Karpas-422 (cell line): ENCODE results near the gene CCDC91. TPM values are rescaled to one million over a fixed set of nuclear protein-coding genes. Genes with fewer than 3 reads are reported as not detected.

Experiments used
- DNase-seq: peaks from one replicate; pipeline ENCODE4 v3.0.0-alpha.2; 2015
- H2AFZ ChIP-seq: fragments of 200-600 bp; sonication (generic); 2 replicates; pipeline ENCODE4 v1.6.1; 2014; ENCODE audit warnings: antibody characterized with exemption, low read length, mixed read lengths
- H3K27ac ChIP-seq: fragments of 200-600 bp; sonication (generic); 2 replicates; pipeline ENCODE4 v1.5.1; 2014; ENCODE audit warnings: mild to moderate bottlenecking, low read length, moderate library complexity
- H3K27me3 ChIP-seq: fragments of 200-600 bp; sonication (generic); 2 replicates; pipeline ENCODE4 v1.6.1; 2014; ENCODE audit warnings: low read length, mixed read lengths
- H3K36me3 ChIP-seq: fragments of 200-600 bp; sonication (generic); 2 replicates; pipeline ENCODE4 v1.6.1; 2014; ENCODE audit warnings: low read length, mixed read lengths; ENCODE audit not compliant: insufficient read depth
- H3K4me1 ChIP-seq: fragments of 200-600 bp; sonication (generic); 2 replicates; pipeline ENCODE4 v1.6.1; 2014; ENCODE audit warnings: mild to moderate bottlenecking, low read length, mixed read lengths
- H3K4me2 ChIP-seq: fragments of 200-600 bp; sonication (generic); 2 replicates; pipeline ENCODE4 v1.6.1; 2014; ENCODE audit warnings: low read length, low read depth, mild to moderate bottlenecking; ENCODE audit not compliant: poor library complexity, severe bottlenecking
- H3K4me3 ChIP-seq: fragments of 200-600 bp; sonication (generic); 2 replicates; pipeline ENCODE4 v1.5.1; 2014; ENCODE audit warnings: mild to moderate bottlenecking, antibody characterized with exemption, low read length, mixed read lengths
- H3K79me2 ChIP-seq: fragments of 200-600 bp; sonication (generic); 2 replicates; pipeline ENCODE4 v1.6.1; 2014; ENCODE audit warnings: mild to moderate bottlenecking, low read length, mixed read lengths
- H3K9ac ChIP-seq: fragments of 200-600 bp; sonication (generic); 2 replicates; pipeline ENCODE4 v1.6.0; 2014; ENCODE audit warnings: low read length
- H3K9me2 ChIP-seq: fragments of 200-600 bp; sonication (generic), shearing (Covaris generic); replicated peaks from 2 replicates; pipeline ENCODE4 v1.6.0; 2014; ENCODE audit warnings: mild to moderate bottlenecking, low read length, moderate library complexity; ENCODE audit not compliant: insufficient read depth
- H3K9me3 ChIP-seq: fragments of 300-700, 200-600 bp; sonication (generic); 2 replicates; pipeline ENCODE4 v1.6.1; 2014; ENCODE audit warnings: low read length, mixed read lengths
- H4K20me1 ChIP-seq: fragments of 200-600 bp; sonication (generic); 2 replicates; pipeline ENCODE4 v1.6.1; 2014; ENCODE audit warnings: mild to moderate bottlenecking, antibody characterized with exemption, low read length, low read depth; ENCODE audit not compliant: insufficient read depth
- total RNA-seq: library from RNA; depleted of rRNA; stranded (reverse); fragments of >200 nt; shearing (Covaris generic); gene quantifications from 2 replicates; pipeline ENCODE4 v1.2.3, GENCODE V29; 2014; ENCODE audit warnings: low replicate concordance

The CCDC91 gene
- total RNA-seq, 1 experiment from 2014 or later = 115 TPM

DNA sequence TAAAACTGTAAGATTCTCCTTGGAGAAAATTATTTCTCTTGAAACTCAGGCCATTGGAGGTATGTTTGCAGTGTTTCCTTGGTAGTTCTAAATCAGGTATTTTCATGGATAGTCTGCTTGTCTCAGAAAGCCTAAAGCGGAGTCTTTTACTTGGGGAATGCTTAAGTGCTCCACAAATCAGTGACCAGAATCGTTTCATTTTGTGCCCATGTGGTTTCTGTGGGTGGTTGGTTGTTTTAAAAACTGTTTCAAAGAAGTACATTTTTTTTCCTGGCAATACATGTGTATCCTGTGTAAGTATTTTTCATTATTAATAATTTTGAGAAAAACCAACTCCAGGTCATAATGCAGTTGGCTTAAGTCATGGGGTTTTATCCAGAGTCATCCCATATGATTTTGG is 33.6 kb downstream of the CCDC91 start:
- no peak overlapping the region for H2AFZ ChIP-seq
- H4K20me1 ChIP-seq = no peaks in the 10 kb centered on the region
- no peaks in the 10 kb centered on the region for H3K9me2 ChIP-seq
- H3K9ac ChIP-seq = no peak overlapping the region
- no peak overlapping the region for H3K4me3 ChIP-seq
- peaks cover 87% of the 10 kb centered on the region for H3K79me2 ChIP-seq
- peaks cover 43% of the 10 kb centered on the region for H3K4me1 ChIP-seq
- peaks cover 1% of the 10 kb centered on the region; the same call in 1 of the 2 replicates for H3K9me3 ChIP-seq
- H3K4me2 ChIP-seq = peak overlapping the region; percentile 70
- no peaks in the 10 kb centered on the region for H3K27me3 ChIP-seq
- H3K36me3 ChIP-seq = no peaks in the 10 kb centered on the region
- no peak for DNase-seq
- no peak overlapping the region for H3K27ac ChIP-seq

DNA sequence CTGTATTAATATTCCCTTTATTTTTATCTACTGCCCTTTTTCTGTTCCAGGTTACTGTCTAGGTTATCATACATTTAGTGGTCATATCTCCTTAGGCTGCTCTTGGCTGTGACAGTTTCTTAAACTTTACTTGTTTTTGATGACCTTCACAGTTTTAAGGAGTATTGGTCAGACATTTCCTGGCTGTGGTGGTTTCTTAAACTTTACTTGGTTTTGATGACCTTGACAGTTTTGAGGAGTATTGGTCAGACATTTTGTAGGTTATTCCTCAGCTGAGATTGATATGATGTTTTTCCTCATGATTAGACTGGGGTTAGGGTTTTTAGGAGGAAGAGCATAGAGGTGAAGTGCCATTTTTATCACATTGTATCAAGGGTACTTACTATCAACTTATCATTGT is 36.4 kb downstream of the CCDC91 start:
- H3K36me3 ChIP-seq = 0 out of 2 replicates have a peak, but pooled peaks cover 3% of the 10 kb centered on the region
- H3K4me3 ChIP-seq = no peak overlapping the region
- H3K9me2 ChIP-seq = no peaks in the 10 kb centered on the region
- H3K27ac ChIP-seq = no peak overlapping the region
- no peak overlapping the region for H3K9ac ChIP-seq
- H3K9me3 ChIP-seq = no peaks in the 10 kb centered on the region
- no peak for DNase-seq
- H3K4me1 ChIP-seq = peaks cover 38% of the 10 kb centered on the region
- H2AFZ ChIP-seq = no peak overlapping the region
- no peak overlapping the region for H3K4me2 ChIP-seq
- peaks cover 90% of the 10 kb centered on the region for H3K79me2 ChIP-seq
- H4K20me1 ChIP-seq = no peaks in the 10 kb centered on the region
- no peaks in the 10 kb centered on the region for H3K27me3 ChIP-seq

DNA sequence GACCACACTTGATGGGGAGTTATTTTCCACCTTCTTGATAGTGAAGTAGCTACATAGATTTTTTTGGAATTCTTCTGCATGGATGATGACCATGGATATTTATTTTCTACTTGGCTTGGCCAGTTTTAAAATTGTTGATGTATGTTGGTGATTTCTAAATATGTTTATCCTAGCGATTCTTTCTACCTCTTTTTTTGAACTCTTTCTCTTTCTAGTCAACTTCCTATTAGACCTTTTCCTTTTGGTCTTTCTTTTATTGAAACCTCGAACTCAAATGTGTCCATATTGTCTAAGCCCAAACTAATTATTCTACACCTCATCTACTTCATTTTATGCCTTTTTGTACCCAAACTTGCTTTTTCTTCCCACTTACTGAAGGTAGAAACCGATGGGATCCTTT is 37.0 kb downstream of the CCDC91 start:
- Histone ChIP-seq H3K9ac (no peak overlapping the region), H3K79me2 (peaks cover 91% of the 10 kb centered on the region), H3K36me3 (0 out of 2 replicates have a peak, but pooled peaks cover 3% of the 10 kb centered on the region)

DNA sequence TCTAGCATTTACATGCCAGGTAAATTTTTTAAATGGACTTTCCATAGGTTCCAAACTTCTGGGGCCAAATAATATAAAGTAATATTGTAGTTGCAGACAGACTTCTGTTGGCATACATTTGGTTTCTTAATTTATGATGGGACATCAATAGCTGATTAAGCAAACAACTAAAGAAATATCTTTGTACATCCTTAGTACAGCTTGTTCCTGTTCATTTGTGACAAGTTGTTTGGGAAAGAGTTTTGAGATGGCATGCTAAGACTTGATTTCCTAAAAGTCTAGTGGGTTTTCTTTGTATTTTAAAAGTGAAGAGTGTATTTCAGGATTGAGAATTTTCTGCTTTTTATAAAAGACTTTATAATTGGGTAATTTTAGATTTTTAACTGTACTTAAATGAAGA is 41.0 kb downstream of the CCDC91 start:
- H3K36me3 ChIP-seq = 0 out of 2 replicates have a peak, but pooled peaks cover 3% of the 10 kb centered on the region

More for the DNA sequence above, 37.0 kb downstream of the CCDC91 start:
- Histone ChIP-seq H4K20me1 (no peaks in the 10 kb centered on the region), H3K9me3 (no peaks in the 10 kb centered on the region), H3K4me2 (no peak overlapping the region), H3K4me3 (no peak overlapping the region), H3K9me2 (no peaks in the 10 kb centered on the region), H2AFZ (no peak overlapping the region), H3K27me3 (no peaks in the 10 kb centered on the region), H3K27ac (no peak overlapping the region), H3K4me1 (peaks cover 33% of the 10 kb centered on the region)
- no peak for DNase-seq

GRCh38 chr12:28232211-28232928 is 42.1 kb downstream of the CCDC91 start:
- H3K79me2 ChIP-seq = peaks cover 87% of the 10 kb centered on the region

More for the DNA sequence above, 41.0 kb downstream of the CCDC91 start:
- Histone ChIP-seq H3K9me2 (no peaks in the 10 kb centered on the region), H3K4me2 (no peak overlapping the region), H3K9ac (no peak overlapping the region), H3K27ac (no peak overlapping the region), H3K4me3 (no peak overlapping the region), H3K27me3 (no peaks in the 10 kb centered on the region), H4K20me1 (no peaks in the 10 kb centered on the region), H2AFZ (no peak overlapping the region), H3K9me3 (no peaks in the 10 kb centered on the region), H3K4me1 (peaks cover 9% of the 10 kb centered on the region), H3K79me2 (peaks cover 88% of the 10 kb centered on the region)
- DNase-seq = no peak

DNA sequence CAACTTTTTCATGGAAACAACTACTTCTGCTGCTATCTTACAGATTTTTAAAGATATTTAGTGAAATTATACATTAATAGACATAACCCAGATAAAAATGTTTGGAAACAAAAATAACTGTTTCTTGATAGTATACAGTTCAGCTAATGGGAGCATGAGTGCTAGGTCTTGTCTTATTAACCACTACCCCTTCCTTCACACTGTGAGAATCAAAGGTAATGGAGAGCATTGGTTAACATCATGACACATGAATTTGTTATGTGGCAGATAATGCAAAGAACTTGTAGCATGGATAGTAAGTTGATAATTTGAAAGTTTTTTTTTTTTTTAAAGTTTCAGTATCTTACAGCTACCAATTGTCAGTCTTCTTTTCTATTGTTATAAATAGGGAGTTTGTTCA is 44.2 kb downstream of the CCDC91 start:
- Histone ChIP-seq H3K4me3 (no peak overlapping the region), H3K4me2 (no peak overlapping the region), H3K9me2 (no peaks in the 10 kb centered on the region), H3K27ac (no peak overlapping the region), H4K20me1 (no peaks in the 10 kb centered on the region), H3K36me3 (0 out of 2 replicates have a peak, but pooled peaks cover 3% of the 10 kb centered on the region), H3K4me1 (peaks cover 5% of the 10 kb centered on the region), H3K9ac (no peak overlapping the region), H3K27me3 (no peaks in the 10 kb centered on the region), H3K9me3 (no peaks in the 10 kb centered on the region), H3K79me2 (peaks cover 72% of the 10 kb centered on the region), H2AFZ (no peak overlapping the region)
- DNase-seq = no peak

More at GRCh38 chr12:28232211-28232928, 42.1 kb downstream of the CCDC91 start:
- H3K4me2 ChIP-seq = no peak overlapping the region
- H3K9me3 ChIP-seq = no peaks in the 10 kb centered on the region
- H3K27ac ChIP-seq = no peak overlapping the region
- no peak overlapping the region for H3K4me3 ChIP-seq
- H3K36me3 ChIP-seq = 0 out of 2 replicates have a peak, but pooled peaks cover 3% of the 10 kb centered on the region
- no peaks in the 10 kb centered on the region for H3K9me2 ChIP-seq
- no peaks in the 10 kb centered on the region for H4K20me1 ChIP-seq
- no peak overlapping the region for H2AFZ ChIP-seq
- no peaks in the 10 kb centered on the region for H3K27me3 ChIP-seq
- no peak overlapping the region for H3K9ac ChIP-seq
- peaks cover 9% of the 10 kb centered on the region for H3K4me1 ChIP-seq
- DNase-seq = no peak

DNA sequence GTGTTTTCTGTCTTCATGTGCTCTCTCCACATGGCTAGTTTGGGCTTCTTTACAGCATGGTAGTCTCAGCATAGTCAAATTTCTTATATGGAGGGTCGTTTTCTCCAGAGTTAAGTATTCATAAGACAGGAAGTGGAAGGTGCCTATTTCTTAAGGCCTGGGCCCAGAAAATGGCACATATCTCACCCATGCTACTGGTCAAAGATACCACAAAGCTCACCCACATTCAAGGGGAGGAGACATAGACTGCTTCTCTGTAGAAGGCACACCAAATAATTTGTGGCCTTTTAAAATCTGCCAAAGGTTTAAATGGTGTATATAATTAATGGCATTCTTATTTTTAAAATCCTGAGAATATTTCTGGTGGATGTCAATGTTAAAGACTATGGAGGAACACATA is 44.8 kb downstream of the CCDC91 start:
- no peak overlapping the region for H3K4me2 ChIP-seq
- H3K36me3 ChIP-seq = 0 out of 2 replicates have a peak, but pooled peaks cover 3% of the 10 kb centered on the region
- DNase-seq = no peak
- no peaks in the 10 kb centered on the region for H3K4me1 ChIP-seq
- H2AFZ ChIP-seq = no peak overlapping the region
- peaks cover 69% of the 10 kb centered on the region for H3K79me2 ChIP-seq
- no peak overlapping the region for H3K9ac ChIP-seq
- H3K9me2 ChIP-seq = no peaks in the 10 kb centered on the region
- H4K20me1 ChIP-seq = no peaks in the 10 kb centered on the region
- H3K4me3 ChIP-seq = no peak overlapping the region
- H3K27ac ChIP-seq = no peak overlapping the region
- no peaks in the 10 kb centered on the region for H3K27me3 ChIP-seq
- no peaks in the 10 kb centered on the region for H3K9me3 ChIP-seq

DNA sequence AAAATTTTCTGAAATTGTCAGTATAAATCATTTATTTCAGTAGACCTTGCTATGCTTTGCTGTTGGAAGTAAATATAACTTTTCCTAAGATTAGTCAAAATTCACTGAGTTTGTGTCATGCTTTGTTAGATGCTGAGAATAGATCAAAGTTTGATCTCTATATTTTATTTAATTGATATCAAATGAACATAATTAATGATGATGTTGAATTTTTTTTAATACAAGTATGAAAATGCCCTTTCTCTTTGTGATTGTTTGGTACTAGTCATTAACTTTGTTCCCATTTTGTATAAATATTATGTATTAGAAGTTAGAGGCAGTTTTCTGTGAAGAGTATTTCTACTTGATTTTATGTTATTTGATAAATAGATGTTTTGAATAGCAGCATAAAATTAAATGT is 45.7 kb downstream of the CCDC91 start:
- Histone ChIP-seq H3K27ac (no peak overlapping the region), H3K9me3 (no peaks in the 10 kb centered on the region), H3K36me3 (0 out of 2 replicates have a peak, but pooled peaks cover 3% of the 10 kb centered on the region), H3K4me1 (no peaks in the 10 kb centered on the region), H4K20me1 (0 out of 2 replicates have a peak, but pooled peaks cover 4% of the 10 kb centered on the region), H3K9me2 (no peaks in the 10 kb centered on the region), H3K27me3 (no peaks in the 10 kb centered on the region), H3K9ac (no peak overlapping the region), H2AFZ (no peak overlapping the region), H3K79me2 (peaks cover 68% of the 10 kb centered on the region), H3K4me2 (no peak overlapping the region), H3K4me3 (no peak overlapping the region)
- DNase-seq = no peak
